ENCODE measurements around the gene ZRANB1. TPM values are rescaled to one million over a fixed set of nuclear protein-coding genes. Genes with fewer than 3 reads are reported as not detected.
A peak's percentile ranks its signal among the peaks of the same experiment; 100 is the strongest.

The ZRANB1 gene
- total RNA-seq, 4 donors from 2014 or later = 51.2 to 91.1 (median 74.6) TPM

- TF ChIP-seq CTCF (IDR thresholded peaks at IDR 0.05 in 4 of 5, conservative IDR thresholded peaks at IDR 0.05 in 1 of 5) (no peak), POLR2A (IDR thresholded peaks at IDR 0.05) (peak; percentile 42 to 82)
- intact Hi-C loops (cut with DNase I; ENCODE audit: low total_unique reads) = loop anchor here (2.0 to 10.0 kb wide), 9 partner anchors 25 to 273 kb away; partner anchors contain the start of genes EEF1AKMT2 and ZRANB1
- Histone ChIP-seq H3K27ac (peak overlapping the region; percentile 96 to 99 (median 98)), H3K4me1 (peaks cover 41 to 50% of the 10 kb centered on the region in 2 donors), H3K27me3 (no peaks in the 10 kb centered on the region), H3K9me3 (no peaks in the 10 kb centered on the region), H3K36me3 (no peaks in the 10 kb centered on the region), H3K4me3 (peak overlapping the region; percentile 76 to 90 (median 80))
- ATAC-seq (peak; percentile 39 to 51), DNase-seq (peak; percentile 37 to 58)
- in situ Hi-C loops (cut with MboI; ENCODE audit: low sequenced_read_pairs in 4 of 4) = loop anchor here in 2 of 4 donors (10.0 to 25.0 kb wide), 3 partner anchors 123 to 245 kb away; partner anchors contain the start of genes CTBP2 (in 1 of the 2) and EEF1AKMT2 (in 1 of the 2)
Measured at GRCh38 chr10:124917428-124918190, 24.3 kb upstream of the ZRANB1 start.

GRCh38 chr10:124918191-124918830 lies 23.6 kb upstream of the ZRANB1 start:
- Histone ChIP-seq H3K36me3 (no peaks in the 10 kb centered on the region), H3K9me3 (no peaks in the 10 kb centered on the region), H3K4me1 (peaks cover 37 to 43% of the 10 kb centered on the region in 2 donors), H3K27me3 (no peaks in the 10 kb centered on the region), H3K27ac (peak overlapping the region; percentile 96 to 99 (median 98)), H3K4me3 (peak overlapping the region; percentile 76 to 90 (median 80))
- peak in 1 of 2 donors; percentile 9 for ATAC-seq
- in situ Hi-C loops (cut with MboI; ENCODE audit: low sequenced_read_pairs in 4 of 4) (loop anchor here in 2 of 4 donors (10.0 to 25.0 kb wide), 3 partner anchors 124 to 244 kb away; partner anchors contain the start of genes CTBP2 (in 1 of the 2) and EEF1AKMT2 (in 1 of the 2)), intact Hi-C loops (cut with DNase I; ENCODE audit: low total_unique reads) (loop anchor here (2.0 to 10.0 kb wide), 6 partner anchors 24 to 274 kb away; partner anchors contain the start of genes EEF1AKMT2 and ZRANB1)
- DNase-seq = peak; percentile 26 to 44
- no peak for TF ChIP-seq POLR2A (IDR thresholded peaks at IDR 0.05)
- no peak for TF ChIP-seq CTCF (IDR thresholded peaks at IDR 0.05 in 4 of 5, conservative IDR thresholded peaks at IDR 0.05 in 1 of 5)

- Histone ChIP-seq H3K36me3 (no peaks in the 10 kb centered on the region), H3K27ac (peak overlapping the region; percentile 96 to 99 (median 98)), H3K4me3 (peak overlapping the region; percentile 76 to 90 (median 80)), H3K27me3 (no peaks in the 10 kb centered on the region), H3K9me3 (no peaks in the 10 kb centered on the region), H3K4me1 (peaks cover 38 to 40% of the 10 kb centered on the region in 2 donors)
- ATAC-seq (peak; percentile 60 to 69), DNase-seq (no peak)
- intact Hi-C loops (cut with DNase I; ENCODE audit: low total_unique reads) = loop anchor here (2.0 to 10.0 kb wide), 6 partner anchors 24 to 274 kb away; partner anchors contain the start of genes EEF1AKMT2 and ZRANB1
- TF ChIP-seq POLR2A (IDR thresholded peaks at IDR 0.05) (no peak), CTCF (IDR thresholded peaks at IDR 0.05 in 4 of 5, conservative IDR thresholded peaks at IDR 0.05 in 1 of 5) (no peak)
- in situ Hi-C loops (cut with MboI; ENCODE audit: low sequenced_read_pairs in 4 of 4) = loop anchor here in 2 of 4 donors (10.0 to 25.0 kb wide), 3 partner anchors 124 to 243 kb away; partner anchors contain the start of genes CTBP2 (in 1 of the 2) and EEF1AKMT2 (in 1 of the 2)
Measured at GRCh38 chr10:124918906-124919305, 23.0 kb upstream of the ZRANB1 start.

- peaks cover 50 to 52% of the 10 kb centered on the region in 2 donors for H3K4me1 ChIP-seq
- DNase-seq (no peak), ATAC-seq (no peak)
- no peak overlapping the region for H3K4me3 ChIP-seq
- no peaks in the 10 kb centered on the region for H3K36me3 ChIP-seq
- peak overlapping the region; percentile 96 to 99 (median 98) for H3K27ac ChIP-seq
- intact Hi-C loops (cut with DNase I; ENCODE audit: low total_unique reads) = no loop called here
- no peaks in the 10 kb centered on the region for H3K9me3 ChIP-seq
- in situ Hi-C loops (cut with MboI; ENCODE audit: low sequenced_read_pairs in 4 of 4) = loop anchor here in 2 of 4 donors (10.0 to 25.0 kb wide), 2 partner anchors 234 to 241 kb away; partner anchors contain the start of gene CTBP2 (in 1 of the 2)
- H3K27me3 ChIP-seq = no peaks in the 10 kb centered on the region
- TF ChIP-seq POLR2A (IDR thresholded peaks at IDR 0.05) = no peak
- no peak for TF ChIP-seq CTCF (IDR thresholded peaks at IDR 0.05 in 4 of 5, conservative IDR thresholded peaks at IDR 0.05 in 1 of 5)
Measured at GRCh38 chr10:124921261-124921660, 20.7 kb upstream of the ZRANB1 start.
